Astrocyte of the spinal cord (primary cell): Measurements from ENCODE around the gene CPEB4.

Experiments used
- DNase-seq: peaks from one replicate; pipeline ENCODE4 v3.0.0; 2011; ENCODE audit warnings: low read depth, low spot score
- H3K4me3 ChIP-seq: 2 replicates; pipeline ENCODE4 v1.5.1; 2011; ENCODE audit warnings: low read depth, mild to moderate bottlenecking, low read length, moderate library complexity
- in situ Hi-C: cut with HindIII; loops from 2 replicates; pipeline ENCODE4 v1.10.0; 2017; ENCODE audit warnings: low sequenced_read_pairs
- TF ChIP-seq, protein P1 (sequence below): IDR thresholded peaks from 2 replicates; pipeline ENCODE4 v1.5.1; 2012; ENCODE audit warnings: low read depth, mild to moderate bottlenecking, low read length, inconsistent platforms

Gene CPEB4

DNA sequence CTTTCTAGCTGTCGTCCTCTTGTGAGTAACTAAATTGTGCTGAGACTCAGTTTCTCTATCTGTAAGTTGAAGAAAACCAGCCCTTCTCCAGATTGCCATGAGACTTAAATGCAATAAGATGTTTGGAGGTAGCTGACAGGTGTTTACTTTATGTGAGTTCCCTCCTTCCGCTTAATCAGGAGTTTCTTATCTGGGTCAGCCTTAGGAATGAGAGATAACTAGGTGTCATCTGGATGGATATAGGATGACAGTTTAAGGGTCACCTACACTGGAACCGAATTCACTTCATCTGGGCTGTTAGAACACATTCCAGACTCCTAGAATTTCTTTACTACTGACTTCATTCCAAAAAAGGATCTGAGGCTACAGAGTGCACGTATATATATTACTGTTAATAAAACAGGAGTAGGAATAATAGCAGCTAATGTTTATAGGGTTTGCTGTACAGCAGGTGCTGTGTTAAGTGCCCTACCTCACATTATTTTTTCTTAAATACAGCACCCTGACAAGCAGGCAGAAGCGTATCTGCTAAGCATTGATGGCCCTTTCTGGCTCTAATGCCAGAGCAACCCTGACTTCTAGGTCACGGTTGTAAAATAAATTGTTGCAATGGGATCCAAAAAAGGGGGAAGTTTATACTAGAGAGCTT is 30.0 kb upstream of the CPEB4 start:
- TF ChIP-seq, protein P1, sequence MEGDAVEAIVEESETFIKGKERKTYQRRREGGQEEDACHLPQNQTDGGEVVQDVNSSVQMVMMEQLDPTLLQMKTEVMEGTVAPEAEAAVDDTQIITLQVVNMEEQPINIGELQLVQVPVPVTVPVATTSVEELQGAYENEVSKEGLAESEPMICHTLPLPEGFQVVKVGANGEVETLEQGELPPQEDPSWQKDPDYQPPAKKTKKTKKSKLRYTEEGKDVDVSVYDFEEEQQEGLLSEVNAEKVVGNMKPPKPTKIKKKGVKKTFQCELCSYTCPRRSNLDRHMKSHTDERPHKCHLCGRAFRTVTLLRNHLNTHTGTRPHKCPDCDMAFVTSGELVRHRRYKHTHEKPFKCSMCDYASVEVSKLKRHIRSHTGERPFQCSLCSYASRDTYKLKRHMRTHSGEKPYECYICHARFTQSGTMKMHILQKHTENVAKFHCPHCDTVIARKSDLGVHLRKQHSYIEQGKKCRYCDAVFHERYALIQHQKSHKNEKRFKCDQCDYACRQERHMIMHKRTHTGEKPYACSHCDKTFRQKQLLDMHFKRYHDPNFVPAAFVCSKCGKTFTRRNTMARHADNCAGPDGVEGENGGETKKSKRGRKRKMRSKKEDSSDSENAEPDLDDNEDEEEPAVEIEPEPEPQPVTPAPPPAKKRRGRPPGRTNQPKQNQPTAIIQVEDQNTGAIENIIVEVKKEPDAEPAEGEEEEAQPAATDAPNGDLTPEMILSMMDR = no peak
- no peak overlapping the region for H3K4me3 ChIP-seq
- in situ Hi-C loops = no loop called here
- DNase-seq = no peak

DNA sequence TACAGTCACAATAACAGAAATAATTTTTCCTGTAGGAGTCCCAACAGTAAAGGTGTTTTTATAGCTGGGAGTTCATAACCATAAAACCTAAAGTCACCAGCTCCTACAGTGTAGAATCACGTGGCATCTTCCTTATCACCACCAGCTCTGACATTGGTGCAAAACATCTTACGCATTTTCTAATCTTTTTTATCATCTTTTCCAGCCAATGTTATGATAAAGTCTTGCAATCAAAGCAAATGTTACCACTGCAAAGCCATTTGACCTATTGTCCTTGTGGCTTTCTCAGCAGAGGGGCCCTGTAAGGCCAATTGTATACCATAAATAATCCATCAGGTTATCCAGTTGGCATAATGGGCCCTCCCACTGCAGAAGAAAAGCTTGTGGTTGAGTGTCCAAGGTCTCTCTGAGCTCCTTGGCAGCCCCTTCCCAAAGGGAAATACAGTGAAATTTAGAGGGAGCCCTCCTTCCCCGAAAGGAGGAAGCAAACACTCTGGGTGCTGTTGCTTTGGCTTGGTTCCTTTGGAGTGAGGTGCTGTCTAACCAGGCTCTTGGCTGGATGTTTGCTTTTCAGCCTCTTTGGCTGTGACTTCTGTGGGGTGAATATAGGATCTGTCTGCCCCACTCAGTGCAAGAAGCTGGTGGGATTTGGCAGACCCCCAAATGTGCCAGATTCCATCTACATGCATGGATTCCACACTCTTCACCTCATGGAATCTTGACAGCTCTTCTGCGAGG is 29.3 kb upstream of the CPEB4 start:
- in situ Hi-C loops = no loop called here
- DNase-seq = no peak
- no peak overlapping the region for H3K4me3 ChIP-seq
- TF ChIP-seq, protein P1 = no peak

DNA sequence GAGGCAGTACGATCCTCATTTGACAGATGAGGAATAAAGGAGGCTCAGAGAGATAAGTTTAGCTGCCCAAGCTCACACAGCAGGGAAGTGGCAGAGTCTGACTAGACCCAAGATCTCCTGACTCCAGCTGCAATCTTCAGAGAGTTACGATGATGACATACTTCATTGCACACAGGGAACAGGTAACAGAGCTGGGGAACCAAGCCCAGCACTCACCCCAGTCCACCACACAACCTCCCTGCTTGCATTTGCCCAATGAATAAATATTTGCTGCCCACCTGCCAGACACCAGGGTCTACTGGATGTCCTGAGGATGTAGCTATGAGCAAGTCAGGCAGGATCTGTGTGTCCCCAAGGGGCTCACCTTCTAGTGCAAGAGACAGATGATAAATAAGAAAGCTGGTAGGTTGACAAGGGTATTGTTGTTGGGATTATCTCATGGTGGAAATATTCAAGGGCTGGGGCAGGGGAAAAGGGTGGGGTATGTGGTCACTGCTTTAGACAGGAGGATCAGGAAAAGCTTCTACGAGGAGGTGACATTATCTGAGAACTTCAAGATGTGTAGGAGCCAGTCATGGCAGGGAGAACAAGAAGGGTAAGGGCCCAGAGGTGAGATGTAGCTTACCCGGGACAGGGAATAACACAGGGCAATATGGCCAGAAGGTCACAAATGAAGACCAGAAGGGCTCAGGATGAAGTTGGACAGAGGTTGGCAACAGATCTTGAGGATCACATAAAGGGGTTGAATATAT is 28.6 kb upstream of the CPEB4 start:
- DNase-seq = no peak

DNA sequence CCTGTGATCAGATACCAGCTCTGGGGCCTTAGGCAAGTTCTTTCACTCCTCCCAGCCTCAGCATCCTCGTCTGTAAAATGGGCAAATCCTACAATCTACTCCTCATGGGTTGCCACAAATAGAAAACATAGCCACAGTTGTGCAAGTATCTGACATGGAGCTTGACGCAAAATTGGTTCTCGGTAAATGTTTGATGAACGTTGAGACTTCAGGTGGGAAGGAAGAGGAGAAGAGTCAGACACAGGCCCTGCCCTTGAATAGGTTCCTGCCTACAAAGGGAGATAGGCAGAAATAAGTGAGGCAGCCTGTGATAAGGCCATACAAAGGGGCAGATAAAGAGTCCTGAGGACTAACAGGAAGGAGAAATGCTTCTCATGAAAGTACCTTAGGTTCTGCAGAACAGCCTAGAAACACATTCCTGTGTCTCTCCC is 26.1 kb upstream of the CPEB4 start:
- DNase-seq = no peak
- H3K4me3 ChIP-seq = no peak overlapping the region
- TF ChIP-seq, protein P1 = no peak
- in situ Hi-C loops = no loop called here

More for the DNA sequence above, 28.6 kb upstream of the CPEB4 start:
- in situ Hi-C loops = no loop called here
- TF ChIP-seq, protein P1 = no peak
- H3K4me3 ChIP-seq = no peak overlapping the region

DNA sequence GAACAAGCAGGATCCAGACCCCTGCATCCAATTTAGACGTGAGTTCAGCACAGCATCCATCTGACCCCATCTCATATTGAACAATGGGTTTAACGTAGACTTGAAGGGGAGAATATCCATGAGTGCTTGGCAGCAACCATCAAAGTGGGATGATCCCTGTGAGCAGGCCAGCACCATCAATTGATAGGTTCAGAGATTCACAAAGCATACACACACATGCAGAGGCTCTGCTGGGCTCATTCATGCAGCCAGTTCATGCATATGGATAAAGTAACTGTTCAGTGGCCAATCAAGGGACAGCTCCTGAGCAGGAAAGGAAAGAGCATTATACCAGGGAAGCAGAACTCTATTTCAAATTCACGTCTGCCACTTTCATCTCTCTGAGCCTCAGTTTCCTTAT is 24.8 kb upstream of the CPEB4 start:
- TF ChIP-seq, protein P1 = no peak
- DNase-seq = no peak
- in situ Hi-C loops = no loop called here
- H3K4me3 ChIP-seq = no peak overlapping the region

DNA sequence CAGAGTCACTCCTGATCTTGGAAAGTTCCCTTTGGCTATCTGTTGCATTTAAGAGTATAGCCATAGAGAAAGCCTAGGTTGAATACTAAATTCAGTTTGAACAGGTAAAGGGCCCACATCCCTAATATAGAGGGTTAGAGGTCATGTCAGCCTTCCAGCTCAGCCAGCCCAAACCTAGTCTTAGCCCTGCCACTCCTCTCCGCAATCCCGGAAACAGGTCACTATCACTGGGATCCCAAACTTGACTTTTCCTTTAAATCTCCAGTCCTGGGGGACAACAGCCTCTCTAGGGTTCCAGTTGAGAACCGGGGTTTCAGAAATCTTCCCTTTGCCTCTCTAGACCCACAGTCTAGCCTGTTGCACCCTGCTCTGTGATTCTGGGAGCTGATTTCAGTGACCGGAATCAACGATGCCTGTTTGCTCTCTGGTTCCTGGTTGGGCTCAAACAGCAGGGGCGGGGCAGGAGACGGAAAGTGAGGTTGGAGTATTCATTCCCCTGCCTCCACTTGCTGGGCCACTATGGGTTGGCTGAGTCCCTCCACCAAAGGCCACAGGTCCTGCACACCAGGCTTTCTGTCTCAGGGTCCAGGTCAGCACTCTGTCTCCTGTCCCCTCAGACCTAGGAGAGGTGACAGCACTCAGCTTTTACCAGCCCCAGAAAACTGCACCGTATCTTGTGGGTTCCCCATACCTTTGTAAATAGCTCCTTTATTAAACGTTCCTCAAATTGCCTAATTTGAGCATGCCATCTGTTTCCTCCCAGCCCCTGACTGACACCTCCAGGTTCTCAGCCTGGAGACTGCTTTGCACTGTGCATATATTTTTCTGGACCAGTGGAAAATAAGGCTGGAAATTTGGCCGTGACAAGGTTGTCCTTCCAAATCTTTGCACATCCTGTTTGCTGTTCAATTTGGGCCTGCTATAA is 23.8 kb upstream of the CPEB4 start:
- H3K4me3 ChIP-seq = no peak overlapping the region
- DNase-seq = no peak
- in situ Hi-C loops = no loop called here
- TF ChIP-seq, protein P1 = no peak
